ENCODE results near the gene SPACA7.

The SPACA7 gene

GRCh38 chr13:112481458-112481857 is 105.3 kb downstream of the SPACA7 start:
- H3F3A ChIP-seq (ENCODE audit: low read depth) = no peaks in the 10 kb centered on the region
- no peak for TF ChIP-seq EZH2phosphoT487 (IDR thresholded peaks at IDR 0.05; ENCODE audit: borderline replicate concordance)
- TF ChIP-seq CTCF (conservative IDR thresholded peaks at IDR 0.05; ENCODE audit: low read length) = no peak

DNA sequence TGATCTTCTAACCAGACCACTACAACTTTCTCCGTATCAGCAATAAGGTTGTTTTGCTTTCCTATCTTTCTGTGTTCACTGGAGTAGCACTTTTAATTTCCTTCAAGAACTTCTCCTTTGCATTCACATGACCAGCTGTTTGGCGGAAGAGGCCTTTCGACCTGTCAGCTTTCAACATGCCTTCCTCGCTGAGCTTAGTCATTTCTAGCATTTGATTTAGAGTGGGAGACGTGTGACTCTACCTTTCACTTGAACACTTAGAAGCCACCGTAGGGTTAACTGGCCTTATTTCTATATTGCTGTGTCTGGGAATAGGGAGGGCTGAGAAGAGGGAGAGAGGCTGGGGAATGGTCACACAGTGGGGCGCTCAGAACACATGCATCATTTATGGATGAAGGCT is 107.1 kb downstream of the SPACA7 start:
- TF ChIP-seq CTCF (conservative IDR thresholded peaks at IDR 0.05; ENCODE audit: low read length) (no peak), EZH2phosphoT487 (IDR thresholded peaks at IDR 0.05; ENCODE audit: borderline replicate concordance) (no peak)
- Histone ChIP-seq H3K9me2 (replicated peaks; ENCODE audit: low read depth, low read length) (no peaks in the 10 kb centered on the region), H3K9me3 (ENCODE audit: insufficient read depth, low read depth, low read length) (no peaks in the 10 kb centered on the region), H3K4me2 (ENCODE audit: low read depth, low read length, poor library complexity, severe bottlenecking) (no peak overlapping the region), H3K27me3 (ENCODE audit: insufficient read depth, low read length, poor library complexity, severe bottlenecking) (no peaks in the 10 kb centered on the region), H3F3A (ENCODE audit: low read depth) (no peaks in the 10 kb centered on the region), H3K36me3 (ENCODE audit: insufficient read depth, low read length) (peaks cover 9% of the 10 kb centered on the region; the same call in 1 of the 2 replicates), H4K20me1 (ENCODE audit: insufficient read depth, low read length, poor library complexity, severe bottlenecking) (no peaks in the 10 kb centered on the region), H3K9ac (ENCODE audit: low read depth, low read length, poor library complexity, severe bottlenecking) (no peak overlapping the region), H2AFZ (ENCODE audit: low read length) (no peak overlapping the region), H3K79me2 (ENCODE audit: insufficient read depth, low read length) (no peaks in the 10 kb centered on the region), H3K4me3 (ENCODE audit: low read length, poor library complexity, severe bottlenecking) (no peak overlapping the region), H3K4me1 (ENCODE audit: insufficient read depth, low read length, poor library complexity, severe bottlenecking) (no peaks in the 10 kb centered on the region)

More at GRCh38 chr13:112481458-112481857, 105.3 kb downstream of the SPACA7 start:
- Histone ChIP-seq H3K4me3 (ENCODE audit: low read length, poor library complexity, severe bottlenecking) (no peak overlapping the region), H3K27me3 (ENCODE audit: insufficient read depth, low read length, poor library complexity, severe bottlenecking) (no peaks in the 10 kb centered on the region), H2AFZ (ENCODE audit: low read length) (no peak overlapping the region), H3K9ac (ENCODE audit: low read depth, low read length, poor library complexity, severe bottlenecking) (no peak overlapping the region), H3K9me3 (ENCODE audit: insufficient read depth, low read depth, low read length) (no peaks in the 10 kb centered on the region), H3K36me3 (ENCODE audit: insufficient read depth, low read length) (peaks cover 6% of the 10 kb centered on the region; the same call in 1 of the 2 replicates), H4K20me1 (ENCODE audit: insufficient read depth, low read length, poor library complexity, severe bottlenecking) (no peaks in the 10 kb centered on the region), H3K9me2 (replicated peaks; ENCODE audit: low read depth, low read length) (no peaks in the 10 kb centered on the region), H3K4me2 (ENCODE audit: low read depth, low read length, poor library complexity, severe bottlenecking) (no peak overlapping the region), H3K79me2 (ENCODE audit: insufficient read depth, low read length) (no peaks in the 10 kb centered on the region), H3K4me1 (ENCODE audit: insufficient read depth, low read length, poor library complexity, severe bottlenecking) (no peaks in the 10 kb centered on the region)
